Hepatocyte (in vitro differentiated cells): Measurements from ENCODE around the gene CAVIN1.

ENCODE experiments used
- CTCF ChIP-seq: fragments of 200-600 bp; sonication (generic); IDR thresholded peaks from 2 replicates; pipeline ENCODE4 v1.5.1; 2016; ENCODE audit warnings: antibody characterized with exemption, mild to moderate bottlenecking; ENCODE audit not compliant: poor library complexity
- EZH2 ChIP-seq: fragments of 200-600 bp; sonication (generic); IDR thresholded peaks from 2 replicates; pipeline ENCODE4 v1.6.1; 2016; ENCODE audit warnings: antibody characterized with exemption, mild to moderate bottlenecking, borderline replicate concordance
- EZH2phosphoT487 ChIP-seq: fragments of 200-600 bp; sonication (generic); IDR thresholded peaks from one replicate; pipeline ENCODE4 v1.6.1; 2018; ENCODE audit warnings: antibody characterized with exemption, mild to moderate bottlenecking, low read depth, moderate library complexity; ENCODE audit not compliant: unreplicated experiment, severe bottlenecking

GRCh38 chr17:42409523-42410318, 13.3 kb downstream of the CAVIN1 start:
- TF ChIP-seq CTCF (no peak), EZH2 (no peak), EZH2phosphoT487 (no peak)
